ENCODE data around the gene ATP5PO. TPM values are rescaled to one million over a fixed set of nuclear protein-coding genes. Genes with fewer than 3 reads are reported as not detected.

ATP5PO gene
- total and polyA plus RNA-seq, 2 of the 8 experiments (the other 6 are each of a cell fraction or from before 2014, with no cell fraction given), result 251 to 267 TPM

DNA sequence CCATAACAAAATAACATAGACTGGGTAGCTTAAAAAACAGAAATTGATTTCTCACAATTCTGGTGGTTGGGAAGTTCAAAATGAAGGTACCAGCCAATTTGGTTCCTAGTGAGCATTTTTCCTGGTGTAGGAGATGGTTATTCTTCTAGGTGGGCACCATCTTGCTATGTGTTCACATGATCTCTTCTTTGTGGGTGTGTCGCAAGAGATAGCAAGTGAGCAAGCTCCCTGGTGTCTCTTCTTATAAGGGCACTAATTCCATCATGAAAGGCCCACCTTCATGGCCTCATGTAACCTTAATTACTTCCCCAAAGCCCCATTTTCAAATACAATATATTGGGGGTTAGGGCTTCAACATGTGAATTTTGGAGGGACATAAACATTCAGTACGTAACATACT is 38.8 kb upstream of the ATP5PO start:
- CTCF ChIA-PET (ENCODE audit: partially characterized antibody), result interaction anchor here (1.7 kb wide), 1 partner anchor 30 kb away, joined by 4 read pairs; no protein-coding TSS in a partner anchor
- TF ChIP-seq EP300 (IDR thresholded peaks at IDR 0.05; ENCODE audit: borderline replicate concordance in 1 of 2, low read depth in 2 of 2, low read length in 2 of 2) (no peak), SRF (IDR thresholded peaks at IDR 0.05; ENCODE audit: low read depth, low read length) (no peak), SUZ12 (IDR thresholded peaks at IDR 0.05; ENCODE audit: low read length) (no peak), ASH2L (IDR thresholded peaks at IDR 0.05; ENCODE audit: low read length) (no peak), JUN (IDR thresholded peaks at IDR 0.05; ENCODE audit: low read depth, low read length) (no peak), CBX5 (IDR thresholded peaks at IDR 0.05; ENCODE audit: low read depth, low read length) (no peak), YY1 (IDR thresholded peaks at IDR 0.05; ENCODE audit: low read depth, low read length) (no peak), NRF1 (IDR thresholded peaks at IDR 0.05; ENCODE audit: low read depth, low read length) (no peak), EGR1 (IDR thresholded peaks at IDR 0.05; ENCODE audit: borderline replicate concordance, low read depth, low read length) (no peak), BRCA1 (IDR thresholded peaks at IDR 0.05; ENCODE audit: low read depth, low read length) (no peak), KDM5A (IDR thresholded peaks at IDR 0.05; ENCODE audit: low read length) (no peak), SP1 (IDR thresholded peaks at IDR 0.05; ENCODE audit: low read depth, low read length) (no peak)
- TF ChIP-seq, protein P1, sequence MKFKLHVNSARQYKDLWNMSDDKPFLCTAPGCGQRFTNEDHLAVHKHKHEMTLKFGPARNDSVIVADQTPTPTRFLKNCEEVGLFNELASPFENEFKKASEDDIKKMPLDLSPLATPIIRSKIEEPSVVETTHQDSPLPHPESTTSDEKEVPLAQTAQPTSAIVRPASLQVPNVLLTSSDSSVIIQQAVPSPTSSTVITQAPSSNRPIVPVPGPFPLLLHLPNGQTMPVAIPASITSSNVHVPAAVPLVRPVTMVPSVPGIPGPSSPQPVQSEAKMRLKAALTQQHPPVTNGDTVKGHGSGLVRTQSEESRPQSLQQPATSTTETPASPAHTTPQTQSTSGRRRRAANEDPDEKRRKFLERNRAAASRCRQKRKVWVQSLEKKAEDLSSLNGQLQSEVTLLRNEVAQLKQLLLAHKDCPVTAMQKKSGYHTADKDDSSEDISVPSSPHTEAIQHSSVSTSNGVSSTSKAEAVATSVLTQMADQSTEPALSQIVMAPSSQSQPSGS (IDR thresholded peaks at IDR 0.05; ENCODE audit: low read length), result no peak

More for the DNA sequence above, 38.8 kb upstream of the ATP5PO start:
- POLR2A ChIA-PET (ENCODE audit: partially characterized antibody), result interaction anchor here (1.4 kb wide), 1 partner anchor 19 kb away, joined by 4 read pairs; no protein-coding TSS in a partner anchor
- no peak overlapping the region for H2BK5ac ChIP-seq (ENCODE audit: low read depth, low read length)
- no peak overlapping the region for H3K4ac ChIP-seq (replicated peaks; ENCODE audit: insufficient read length, low read depth, low read length)
- no peak overlapping the region for H3K27ac ChIP-seq (ENCODE audit: low read depth, low read length)
- no peak for FAIRE-seq
- H2BK15ac ChIP-seq (ENCODE audit: low read length), result no peak overlapping the region
- H4K91ac ChIP-seq (replicated peaks; ENCODE audit: insufficient read length, low read length), result no peak overlapping the region
- no peak overlapping the region for H4K5ac ChIP-seq (ENCODE audit: insufficient read length, low read depth, low read length)
- WGBS, 2 experiments (ENCODE audit: extremely low coverage in 1 of 2, insufficient coverage in 1 of 2, insufficient read length in 1 of 2, insufficient replicate concordance in 2 of 2, low coverage in 1 of 2, low lambda C conversion rate in 2 of 2, missing lambda C conversion rate in 1 of 2), result 94% methylated on average over 2 of the region's 2 CpGs; no CpG with 5 or more reads in 1 of the 2 experiments
- no peaks in the 10 kb centered on the region; a peak in 1 of 8 replicates for H3K36me3 ChIP-seq (ENCODE audit: control insufficient read depth in 2 of 4, insufficient read depth in 4 of 4, low read length in 3 of 4)
- H2AK5ac ChIP-seq (ENCODE audit: low read depth, low read length), result no peak overlapping the region
- no peaks in the 10 kb centered on the region for H3K4me1 ChIP-seq (replicated peaks in 1 of 4; ENCODE audit: control insufficient read depth in 3 of 4, insufficient read depth in 4 of 4, low read length in 3 of 4)
- no peaks in the 10 kb centered on the region for H3K79me1 ChIP-seq (ENCODE audit: low read depth, low read length)
- H4K20me1 ChIP-seq (replicated peaks in 1 of 2; ENCODE audit: control insufficient read depth in 1 of 2, insufficient read depth in 2 of 2, low read length in 2 of 2), result no peaks in the 10 kb centered on the region
- no peak overlapping the region for H3K56ac ChIP-seq (replicated peaks; ENCODE audit: insufficient read length, low read depth, low read length)
- H3K4me3 ChIP-seq (ENCODE audit: extremely low read depth in 1 of 4, insufficient read depth in 2 of 4, low read depth in 3 of 4, low read length in 4 of 4), result no peak overlapping the region
- no peaks in the 10 kb centered on the region for H3K23me2 ChIP-seq (ENCODE audit: low read depth, low read length)
- H3K9ac ChIP-seq (replicated peaks in 1 of 4; ENCODE audit: extremely low read depth in 1 of 4, low read depth in 3 of 4, low read length in 3 of 4), result no peak overlapping the region
- no peak overlapping the region for H3K18ac ChIP-seq (ENCODE audit: extremely low read depth, low read length)
- H4K8ac ChIP-seq (ENCODE audit: extremely low read depth, insufficient read depth, low read length), result no peak overlapping the region
- no peak overlapping the region for H3K23ac ChIP-seq (ENCODE audit: insufficient read length)
- no peak overlapping the region for H3K14ac ChIP-seq (ENCODE audit: insufficient read length)
- H3K9me3 ChIP-seq (ENCODE audit: insufficient read depth in 2 of 2, low read depth in 1 of 2, low read length in 1 of 2), result 0 out of 4 replicates have a peak, but pooled peaks cover 0 to under 1% of the 10 kb centered on the region in 2 experiments
- no peak for DNase-seq (ENCODE audit: low read depth in 1 of 2, low spot score in 2 of 2)
- no peak overlapping the region for H3K4me2 ChIP-seq (ENCODE audit: insufficient read depth in 1 of 2, low read depth in 2 of 2, low read length in 2 of 2)
- H3K79me2 ChIP-seq (ENCODE audit: control insufficient read depth in 1 of 2, insufficient read depth in 2 of 2, low read length in 2 of 2), result no peaks in the 10 kb centered on the region
- no peak overlapping the region for H2BK120ac ChIP-seq (replicated peaks; ENCODE audit: low read depth, low read length)
- no peak overlapping the region for H2BK20ac ChIP-seq (ENCODE audit: low read length)
- H2BK12ac ChIP-seq (ENCODE audit: low read depth, low read length), result no peak overlapping the region
- no peak overlapping the region for H2AFZ ChIP-seq (ENCODE audit: low read length)
- H3K27me3 ChIP-seq (replicated peaks in 1 of 4; ENCODE audit: control insufficient read depth in 3 of 4, extremely low read depth in 1 of 4, insufficient read depth in 3 of 4, low read length in 3 of 4), result no peaks in the 10 kb centered on the region
